Neural cell (in vitro differentiated cells): ENCODE measurements around the gene CHPF2. TPM values are rescaled to one million over a fixed set of nuclear protein-coding genes. Genes with fewer than 3 reads are reported as not detected.

Source experiments
- H2AFZ ChIP-seq: fragments of 200-600, 300-800 bp; sonication (generic), shearing (Covaris generic); 2 replicates; pipeline ENCODE4 v1.6.0; 2014; ENCODE audit warnings: low read depth, mild to moderate bottlenecking, antibody characterized with exemption, low read length, moderate library complexity
- H3F3A ChIP-seq: fragments of 200-600 bp; shearing (Covaris generic); 2 replicates; pipeline ENCODE4 v1.6.1; 2016; ENCODE audit warnings: mild to moderate bottlenecking, moderate library complexity, mixed read lengths, antibody characterized with exemption, low read length; ENCODE audit not compliant: insufficient read depth, poor library complexity, severe bottlenecking
- H3K27ac ChIP-seq: fragments of 200-600, 300-800 bp; sonication (generic), shearing (Covaris generic); 2 replicates; pipeline ENCODE4 v1.5.1; 2014; ENCODE audit warnings: mild to moderate bottlenecking, low read length, moderate library complexity
- H3K27me3 ChIP-seq: fragments of 300-800, 200-600 bp; sonication (generic), shearing (Covaris generic); 2 replicates; pipeline ENCODE4 v1.6.0; 2014; ENCODE audit warnings: mild to moderate bottlenecking, low read depth, low read length, moderate library complexity; ENCODE audit not compliant: insufficient read depth
- H3K36me3 ChIP-seq: fragments of 300-800, 200-600 bp; sonication (generic), shearing (Covaris generic); 2 replicates; pipeline ENCODE4 v1.5.1; 2014; ENCODE audit warnings: mild to moderate bottlenecking, antibody characterized with exemption, low read length, moderate library complexity; ENCODE audit not compliant: insufficient read depth
- H3K4me2 ChIP-seq: fragments of 300-800, 200-600 bp; sonication (generic), shearing (Covaris generic); 2 replicates; pipeline ENCODE4 v1.6.0; 2014; ENCODE audit warnings: mild to moderate bottlenecking, low read length
- H3K4me3 ChIP-seq: fragments of 300-800, 200-600 bp; sonication (generic), shearing (Covaris generic); 2 replicates; pipeline ENCODE4 v1.5.1; 2014; ENCODE audit warnings: mild to moderate bottlenecking, low read length, moderate library complexity
- H3K79me2 ChIP-seq: fragments of 200-600 bp; shearing (Covaris generic); replicated peaks from 2 replicates; pipeline ENCODE4 v1.6.0; 2014; ENCODE audit warnings: mild to moderate bottlenecking, low read length, moderate library complexity; ENCODE audit not compliant: insufficient read depth
- H3K9ac ChIP-seq: fragments of 300-800, 200-600 bp; sonication (generic), shearing (Covaris generic); 2 replicates; pipeline ENCODE4 v1.6.1; 2016; ENCODE audit warnings: mild to moderate bottlenecking, low read length, mixed read lengths
- H3K9me2 ChIP-seq: fragments of 200-600 bp; shearing (Covaris generic); 2 replicates; pipeline ENCODE4 v1.6.1; 2016; ENCODE audit warnings: mild to moderate bottlenecking, low read length, mixed read lengths; ENCODE audit not compliant: insufficient read depth
- H3K9me3 ChIP-seq: fragments of 200-600, 300-800 bp; sonication (generic), shearing (Covaris generic); 2 replicates; pipeline ENCODE4 v1.6.1; 2016; ENCODE audit warnings: mild to moderate bottlenecking, mixed run types, low read length, moderate library complexity, mixed read lengths
- H4K20me1 ChIP-seq: fragments of 200-600 bp; shearing (Covaris generic); 2 replicates; pipeline ENCODE4 v1.6.1; 2016; ENCODE audit warnings: mild to moderate bottlenecking, mixed run types; ENCODE audit not compliant: insufficient read depth
- EP300 ChIP-seq: fragments of 450-650 bp; conservative IDR thresholded peaks from 2 replicates; pipeline ENCODE4 v1.6.1; 2014; ENCODE audit warnings: antibody characterized with exemption, mild to moderate bottlenecking, moderate library complexity; ENCODE audit not compliant: poor library complexity, severe bottlenecking
- EZH2 ChIP-seq: fragments of 200-600, 300-800 bp; shearing (Covaris generic), sonication (generic); IDR thresholded peaks from 2 replicates; pipeline ENCODE4 v1.6.1; 2014; ENCODE audit warnings: antibody characterized with exemption, low read length, borderline replicate concordance, mild to moderate bottlenecking; ENCODE audit not compliant: insufficient read depth, poor library complexity, severe bottlenecking
- MXI1 ChIP-seq: fragments of 450-650 bp; conservative IDR thresholded peaks from 2 replicates; pipeline ENCODE4 v1.6.1; 2014; ENCODE audit warnings: antibody characterized with exemption, mild to moderate bottlenecking; ENCODE audit not compliant: poor library complexity, severe bottlenecking
- POLR2AphosphoS5 ChIP-seq: IDR thresholded peaks from 2 replicates; pipeline ENCODE4 v1.6.1; 2012
- RAD21 ChIP-seq: fragments of 450-650 bp; conservative IDR thresholded peaks from 2 replicates; pipeline ENCODE4 v1.6.1; 2014; ENCODE audit warnings: antibody characterized with exemption, mild to moderate bottlenecking, moderate library complexity
- REST ChIP-seq: IDR thresholded peaks from 2 replicates; pipeline ENCODE4 v1.6.1; 2012; ENCODE audit warnings: borderline replicate concordance
- SMC3 ChIP-seq: fragments of 450-650 bp; conservative IDR thresholded peaks from 2 replicates; pipeline ENCODE4 v1.6.1; 2014; ENCODE audit warnings: antibody characterized with exemption, mild to moderate bottlenecking, moderate library complexity; ENCODE audit not compliant: poor library complexity
- TAF1 ChIP-seq: IDR thresholded peaks from 2 replicates; pipeline ENCODE4 v1.6.1; 2012; ENCODE audit warnings: low read depth
- polyA plus RNA-seq: library from polyadenylated mRNA; depleted of rRNA; stranded (reverse); fragments of >200 nt; gene quantifications from 2 replicates; pipeline ENCODE4 v1.2.3, GENCODE V29; 2014
- TF ChIP-seq, protein P1 (sequence below): fragments of 450-650 bp; IDR thresholded peaks from 2 replicates; pipeline ENCODE4 v1.5.1; 2014; ENCODE audit warnings: antibody characterized with exemption, mild to moderate bottlenecking, moderate library complexity; ENCODE audit not compliant: poor library complexity, severe bottlenecking

The CHPF2 gene
- polyA plus RNA-seq, 1 donor from 2014 or later = 22.5 TPM

- Histone ChIP-seq H2AFZ (peak overlapping the region; percentile 90), H3K4me2 (peak overlapping the region; percentile 97), H3K27ac (peak overlapping the region; percentile 98), H3K36me3 (no peaks in the 10 kb centered on the region), H3K9me3 (no peaks in the 10 kb centered on the region), H4K20me1 (no peaks in the 10 kb centered on the region), H3K4me3 (peak overlapping the region; percentile 79), H3K79me2 (no peaks in the 10 kb centered on the region), H3K9me2 (no peaks in the 10 kb centered on the region), H3F3A (peaks cover 4% of the 10 kb centered on the region), H3K27me3 (no peaks in the 10 kb centered on the region), H3K9ac (peak overlapping the region; percentile 96)
- TF ChIP-seq, protein P1, sequence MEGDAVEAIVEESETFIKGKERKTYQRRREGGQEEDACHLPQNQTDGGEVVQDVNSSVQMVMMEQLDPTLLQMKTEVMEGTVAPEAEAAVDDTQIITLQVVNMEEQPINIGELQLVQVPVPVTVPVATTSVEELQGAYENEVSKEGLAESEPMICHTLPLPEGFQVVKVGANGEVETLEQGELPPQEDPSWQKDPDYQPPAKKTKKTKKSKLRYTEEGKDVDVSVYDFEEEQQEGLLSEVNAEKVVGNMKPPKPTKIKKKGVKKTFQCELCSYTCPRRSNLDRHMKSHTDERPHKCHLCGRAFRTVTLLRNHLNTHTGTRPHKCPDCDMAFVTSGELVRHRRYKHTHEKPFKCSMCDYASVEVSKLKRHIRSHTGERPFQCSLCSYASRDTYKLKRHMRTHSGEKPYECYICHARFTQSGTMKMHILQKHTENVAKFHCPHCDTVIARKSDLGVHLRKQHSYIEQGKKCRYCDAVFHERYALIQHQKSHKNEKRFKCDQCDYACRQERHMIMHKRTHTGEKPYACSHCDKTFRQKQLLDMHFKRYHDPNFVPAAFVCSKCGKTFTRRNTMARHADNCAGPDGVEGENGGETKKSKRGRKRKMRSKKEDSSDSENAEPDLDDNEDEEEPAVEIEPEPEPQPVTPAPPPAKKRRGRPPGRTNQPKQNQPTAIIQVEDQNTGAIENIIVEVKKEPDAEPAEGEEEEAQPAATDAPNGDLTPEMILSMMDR = no peak
- TF ChIP-seq SMC3 (no peak), TAF1 (no peak), EP300 (no peak), RAD21 (no peak), MXI1 (peak; percentile 49), REST (peak; percentile 79), EZH2 (no peak), POLR2AphosphoS5 (peak; percentile 31)
These were observed 19.6 kb downstream of the CHPF2 start for GRCh38 chr7:151251689-151252560.

GRCh38 chr7:151252561-151252835, 20.2 kb downstream of the CHPF2 start:
- H3K27ac ChIP-seq = peak overlapping the region; percentile 98

More at GRCh38 chr7:151252561-151252835, 20.2 kb downstream of the CHPF2 start:
- peak overlapping the region; percentile 97 for H3K4me2 ChIP-seq
- no peaks in the 10 kb centered on the region for H3K27me3 ChIP-seq
- peaks cover 3% of the 10 kb centered on the region for H3F3A ChIP-seq
- no peaks in the 10 kb centered on the region for H3K9me3 ChIP-seq
- H3K9ac ChIP-seq = peak overlapping the region; percentile 96
- H3K36me3 ChIP-seq = no peaks in the 10 kb centered on the region
- TF ChIP-seq TAF1 = no peak
- no peaks in the 10 kb centered on the region for H3K79me2 ChIP-seq
- peak overlapping the region; percentile 90 for H2AFZ ChIP-seq
- H3K9me2 ChIP-seq = no peaks in the 10 kb centered on the region
- H3K4me3 ChIP-seq = peak overlapping the region; percentile 79
- no peaks in the 10 kb centered on the region for H4K20me1 ChIP-seq
